GM18508 (cell line): ENCODE measurements around the gene PBOV1.

ENCODE experiments used
- ATAC-seq: cut with Tn5 transposase; IDR thresholded peaks from one replicate; pipeline ENCODE4 v1.9.1; 2021; ENCODE audit warnings: moderate number of reproducible peaks; ENCODE audit not compliant: insufficient read depth, unreplicated experiment

PBOV1 gene

DNA sequence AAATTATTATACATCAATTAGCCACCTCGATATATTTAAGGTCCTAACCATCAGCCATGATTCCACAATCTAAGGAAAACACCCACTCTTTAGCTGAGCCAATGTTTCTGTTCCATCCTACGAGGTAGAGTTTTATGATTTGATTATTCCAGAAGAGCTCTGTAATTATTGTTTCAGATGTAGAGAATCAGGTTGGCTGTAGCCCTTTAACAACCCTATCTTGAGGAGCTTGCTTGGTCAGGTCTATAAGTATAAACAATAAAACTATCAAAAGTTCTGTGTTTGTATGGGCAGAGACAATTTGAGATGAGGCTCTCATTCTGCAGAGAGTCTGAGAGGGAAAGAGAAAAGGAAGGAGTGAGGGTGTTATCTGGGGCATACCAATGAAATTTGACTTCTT, at the start of gene PBOV1:
PBOV1 (minus strand) TSS at position 43 of the 400 bp plus-strand sequence. CDS start 96 bp downstream, outside the sequence.
- no peak for ATAC-seq

DNA sequence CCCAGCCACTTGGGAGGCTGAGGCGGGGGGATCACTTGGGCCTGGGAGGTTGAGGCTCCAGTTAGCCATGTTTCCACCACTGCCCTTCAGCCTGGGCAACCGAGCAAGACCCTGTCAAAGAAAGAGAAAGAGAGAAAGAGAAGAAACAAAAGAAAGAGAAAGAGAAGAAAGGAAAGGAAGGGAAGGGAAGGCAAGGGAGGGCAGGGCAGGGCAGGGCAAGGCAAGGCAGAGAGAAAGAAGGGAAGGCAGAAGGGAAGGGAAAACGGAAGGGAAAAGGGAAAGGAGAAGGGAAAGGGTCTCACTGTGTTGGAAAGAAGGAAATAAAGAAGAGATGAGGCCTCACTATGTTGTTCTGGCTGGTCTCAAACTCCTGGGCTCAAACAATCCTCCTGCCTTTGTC, 47.8 kb upstream of the PBOV1 start:
- no peak for ATAC-seq

DNA sequence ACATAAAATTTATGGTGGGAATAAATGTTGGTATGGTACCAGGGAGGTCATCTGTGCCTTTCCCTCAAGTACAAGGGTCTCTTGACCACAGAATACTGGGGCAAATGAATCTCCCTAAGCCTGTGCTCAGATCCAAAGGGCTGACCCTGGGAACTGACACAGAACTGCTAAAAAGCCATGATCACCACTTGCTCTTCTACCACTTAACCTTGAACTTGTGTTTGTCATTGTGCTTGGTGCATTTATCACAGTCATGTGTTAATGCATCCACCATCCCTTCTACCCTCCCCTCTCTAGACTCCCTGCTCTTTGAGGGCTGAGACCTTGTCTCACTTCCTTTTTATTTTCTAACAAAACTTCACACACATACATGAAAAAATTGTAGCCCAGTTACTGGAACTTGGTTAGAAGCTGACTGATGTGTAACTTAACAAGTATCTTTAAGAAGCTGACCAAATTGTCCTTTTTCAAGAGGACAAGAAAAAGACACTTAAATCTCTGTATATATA, 46.1 kb upstream of the PBOV1 start:
- no peak for ATAC-seq

DNA sequence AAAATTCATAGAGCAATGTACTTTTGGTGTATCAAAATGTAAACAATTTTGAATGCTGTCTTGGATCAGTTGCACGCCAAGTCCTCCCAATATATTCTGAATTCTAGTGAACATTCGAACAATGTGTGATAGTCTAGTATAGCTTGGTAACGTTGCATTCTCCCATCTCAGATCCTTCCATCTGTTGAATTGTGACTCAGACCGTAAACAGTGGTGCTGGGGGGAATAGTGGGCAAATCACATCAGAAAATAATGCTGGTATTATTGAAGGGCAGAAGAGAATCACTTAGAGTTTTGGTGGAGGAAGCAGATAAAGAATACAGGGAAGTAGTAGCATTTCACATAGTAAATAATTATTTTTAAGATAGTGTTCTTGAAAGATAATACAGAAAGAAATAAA, 45.7 kb upstream of the PBOV1 start:
- ATAC-seq, result no peak

DNA sequence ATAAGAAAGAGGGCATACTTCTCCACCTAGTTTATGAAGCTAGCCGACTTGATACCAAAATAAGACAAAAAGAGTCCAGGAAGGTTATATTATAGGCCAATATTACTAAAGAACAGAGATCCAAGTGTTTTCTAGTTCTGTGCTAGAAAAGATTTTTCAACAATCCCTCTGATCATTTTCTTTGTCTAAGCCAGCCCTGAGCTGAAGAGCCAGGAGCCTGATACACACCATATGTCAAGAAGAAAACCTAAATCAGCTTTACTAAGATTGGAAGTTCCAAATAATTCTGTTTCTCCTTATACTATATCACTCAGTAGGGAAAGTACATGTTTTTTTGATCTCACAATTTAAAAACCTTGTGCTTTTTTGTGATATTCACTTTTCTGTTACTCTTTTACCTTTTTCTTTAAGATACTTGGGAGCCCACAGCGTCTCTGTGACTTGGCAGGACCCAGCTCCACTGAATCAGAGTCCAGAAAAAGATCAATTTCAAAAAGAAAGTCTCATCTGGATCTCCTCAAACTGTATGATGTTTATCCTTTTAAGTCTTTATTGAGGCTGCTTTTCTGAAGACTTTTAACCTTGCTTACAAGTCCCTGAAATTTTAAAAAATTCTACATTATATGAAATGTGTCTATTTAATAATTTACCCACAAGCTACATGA, 43.0 kb upstream of the PBOV1 start:
- ATAC-seq, result no peak

DNA sequence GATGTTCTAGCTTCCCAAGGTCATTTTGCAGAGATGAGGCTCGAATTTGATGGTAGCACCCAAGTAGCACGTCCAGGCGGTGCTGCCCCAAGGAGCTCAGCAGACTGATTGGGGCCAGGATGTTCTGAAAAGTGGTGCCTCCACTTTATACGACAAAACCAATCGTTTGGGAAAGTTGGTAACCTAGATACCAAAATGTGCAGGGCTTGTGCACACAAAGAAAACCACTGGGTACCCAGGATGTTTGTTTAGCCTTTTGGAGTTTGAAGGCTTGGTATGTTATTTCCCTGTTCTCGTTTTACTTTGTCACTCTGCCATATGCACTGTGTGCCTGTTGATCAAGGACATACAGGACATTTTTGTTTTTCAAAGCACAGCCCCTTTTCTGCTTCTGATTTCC, 40.7 kb upstream of the PBOV1 start:
- no peak for ATAC-seq

DNA sequence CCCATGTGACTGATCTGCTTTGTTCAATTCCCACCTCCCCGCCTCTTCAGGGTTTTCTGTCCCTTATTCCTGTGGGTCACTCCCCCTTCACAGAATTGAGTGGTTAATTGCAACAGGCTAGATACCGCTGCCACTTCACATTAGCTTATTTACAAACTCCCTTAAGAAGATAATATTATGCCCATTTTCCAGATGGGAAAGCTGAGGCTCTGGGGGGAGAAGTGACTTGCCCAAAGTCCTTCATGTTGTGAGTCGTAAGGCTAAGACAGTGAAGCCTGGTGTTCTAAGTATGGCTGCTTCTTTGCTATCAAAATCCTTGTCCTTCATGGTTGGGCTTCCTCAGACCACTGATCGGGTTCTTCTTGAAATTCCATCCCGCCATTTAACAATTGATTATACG, 39.9 kb upstream of the PBOV1 start:
- ATAC-seq, result no peak

DNA sequence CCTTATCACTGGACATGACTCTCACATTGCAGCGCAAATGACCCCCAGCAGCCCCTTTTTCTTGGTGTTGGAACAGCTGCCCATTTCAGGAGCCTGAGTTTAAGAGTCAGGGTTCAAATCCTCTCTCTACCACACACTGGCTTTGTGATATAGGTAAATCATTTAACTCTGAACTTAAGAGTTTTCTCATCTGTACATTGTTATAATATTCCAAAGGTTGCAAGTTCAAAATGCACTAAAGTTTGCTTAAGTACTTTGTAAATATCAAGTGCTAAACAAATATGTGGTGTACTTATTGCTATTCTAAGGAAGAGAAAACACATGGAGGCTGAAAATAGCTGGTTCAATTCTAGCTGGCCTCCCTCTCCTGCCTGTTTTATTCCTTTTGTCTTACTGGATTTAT, 39.3 kb upstream of the PBOV1 start:
- no peak for ATAC-seq

DNA sequence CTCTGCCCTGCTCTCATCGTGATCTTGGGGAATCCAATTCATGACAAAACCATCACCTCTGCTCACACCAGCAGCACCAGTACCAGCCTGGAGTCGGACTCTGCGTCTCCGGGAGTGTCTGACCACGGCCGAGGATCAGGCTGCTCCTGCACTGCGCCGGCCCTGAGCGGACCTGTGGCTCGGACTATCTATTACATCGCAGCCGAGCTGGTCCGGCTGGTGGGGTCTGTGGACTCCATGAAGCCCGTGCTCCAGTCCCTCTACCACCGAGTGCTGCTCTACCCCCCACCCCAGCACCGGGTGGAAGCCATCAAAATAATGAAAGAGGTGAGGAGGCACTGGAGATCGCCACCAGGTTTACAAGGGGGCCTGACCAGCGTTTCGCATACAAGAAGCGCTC, 37.2 kb upstream of the PBOV1 start:
- no peak for ATAC-seq

DNA sequence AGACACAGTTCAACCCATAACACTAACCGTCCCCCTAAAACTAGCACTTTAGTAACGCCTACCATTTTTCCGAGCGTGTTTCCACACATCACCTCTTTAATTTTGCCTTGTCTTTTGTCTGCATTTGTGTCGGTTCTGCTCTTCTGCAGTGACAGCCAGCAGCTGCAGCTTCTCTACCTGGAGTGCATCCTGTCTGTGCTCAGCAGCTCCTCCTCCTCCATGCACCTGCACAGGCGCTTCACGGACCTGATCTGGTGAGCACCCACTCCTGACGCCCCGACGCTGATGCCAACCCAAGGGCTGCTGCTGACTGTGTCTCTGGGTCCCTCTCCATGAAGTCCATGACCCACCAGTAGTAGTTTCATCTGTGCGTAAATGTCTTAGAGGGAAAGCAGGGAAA, 35.4 kb upstream of the PBOV1 start:
- no peak for ATAC-seq

DNA sequence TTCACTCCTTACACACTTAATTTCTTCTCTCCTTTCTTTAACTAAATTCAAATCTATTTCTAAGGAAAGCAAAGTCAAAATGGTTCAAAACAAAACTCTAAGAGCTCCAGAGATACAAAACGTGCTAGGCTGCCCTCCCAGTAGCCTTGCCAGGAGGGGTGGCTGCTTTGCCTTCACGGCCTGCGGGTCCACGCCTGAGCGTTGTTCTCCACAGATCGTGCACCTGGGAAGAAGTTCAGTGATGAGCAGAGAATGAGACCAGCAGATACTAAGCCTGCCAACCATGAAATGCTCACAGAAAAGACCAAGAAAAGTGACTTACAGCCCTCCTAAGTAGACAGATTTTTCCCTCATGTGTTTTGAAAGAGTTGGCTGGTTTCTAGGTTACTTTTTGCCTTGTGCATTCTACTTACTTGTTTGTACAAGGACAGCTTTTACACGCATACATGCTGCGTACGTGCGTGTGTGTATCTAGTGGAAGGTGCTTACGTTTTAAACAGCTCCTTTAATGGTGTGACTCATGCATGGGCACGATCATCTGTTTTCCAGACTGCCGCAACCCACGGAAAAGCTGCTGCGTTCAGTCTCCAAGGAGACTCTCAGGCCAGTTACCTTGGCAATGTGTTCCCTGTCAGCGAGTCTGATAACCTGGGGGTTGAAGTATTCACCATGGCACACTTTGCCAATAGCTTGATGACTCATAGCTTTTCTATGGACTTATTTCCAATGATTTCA, 32.4 kb upstream of the PBOV1 start:
- no peak for ATAC-seq

DNA sequence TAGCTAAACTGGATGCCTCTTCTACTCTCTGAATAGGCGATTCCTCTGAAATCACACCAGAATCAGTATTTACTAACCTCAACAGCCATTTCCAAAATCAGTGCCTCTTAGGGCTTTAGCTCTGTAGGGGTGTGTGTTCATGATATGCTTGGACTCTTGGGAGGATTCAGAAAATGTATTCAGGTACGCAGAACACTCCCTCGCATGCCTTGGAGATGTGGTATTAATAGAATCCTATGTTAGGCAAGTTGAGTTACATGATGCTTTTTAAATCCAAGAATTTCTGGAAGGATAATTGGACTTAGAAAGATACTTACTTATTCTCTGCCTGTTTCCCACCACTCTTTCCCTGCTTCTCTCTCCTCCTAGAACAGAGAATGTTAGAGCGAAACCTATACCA, 31.8 kb upstream of the PBOV1 start:
- no peak for ATAC-seq

DNA sequence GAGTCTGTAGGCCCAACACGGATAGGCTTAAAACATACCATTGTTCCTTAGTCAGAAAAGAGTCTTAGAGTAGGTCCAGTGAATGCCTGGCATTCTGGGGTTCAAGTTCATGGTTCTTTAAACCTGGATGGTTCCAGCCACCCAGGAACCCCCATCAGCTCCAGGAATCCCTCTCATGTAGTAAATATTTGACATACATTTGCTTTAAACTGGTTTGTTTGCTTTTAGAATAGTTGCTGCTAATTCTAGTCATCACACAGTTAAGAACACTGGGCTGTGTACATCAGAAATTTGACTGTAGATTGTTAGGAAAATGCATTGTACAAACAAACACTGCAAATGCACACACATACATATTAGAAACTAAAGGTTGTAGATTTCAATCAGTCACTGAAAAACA, 30.6 kb upstream of the PBOV1 start:
- ATAC-seq, result no peak

DNA sequence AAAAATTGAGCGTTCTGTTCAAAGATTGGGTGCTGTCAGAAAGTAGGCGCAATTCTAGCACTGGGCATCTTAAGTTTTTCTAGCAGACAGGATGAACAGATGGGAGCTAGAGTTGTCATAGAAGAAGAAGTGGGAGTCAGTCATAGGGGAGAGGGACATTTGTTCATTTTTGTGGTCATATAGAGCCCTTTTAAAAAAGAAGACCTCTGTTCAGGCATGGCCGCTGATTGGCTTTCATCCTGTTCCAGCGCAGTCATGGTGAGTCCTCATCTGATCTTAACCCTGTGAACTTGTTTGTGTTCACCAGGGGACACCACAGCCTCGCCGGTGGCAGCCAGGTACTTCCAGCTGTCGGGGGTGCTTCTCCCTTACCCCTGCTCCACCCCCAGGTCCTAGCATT, 29.7 kb upstream of the PBOV1 start:
- ATAC-seq, result no peak

DNA sequence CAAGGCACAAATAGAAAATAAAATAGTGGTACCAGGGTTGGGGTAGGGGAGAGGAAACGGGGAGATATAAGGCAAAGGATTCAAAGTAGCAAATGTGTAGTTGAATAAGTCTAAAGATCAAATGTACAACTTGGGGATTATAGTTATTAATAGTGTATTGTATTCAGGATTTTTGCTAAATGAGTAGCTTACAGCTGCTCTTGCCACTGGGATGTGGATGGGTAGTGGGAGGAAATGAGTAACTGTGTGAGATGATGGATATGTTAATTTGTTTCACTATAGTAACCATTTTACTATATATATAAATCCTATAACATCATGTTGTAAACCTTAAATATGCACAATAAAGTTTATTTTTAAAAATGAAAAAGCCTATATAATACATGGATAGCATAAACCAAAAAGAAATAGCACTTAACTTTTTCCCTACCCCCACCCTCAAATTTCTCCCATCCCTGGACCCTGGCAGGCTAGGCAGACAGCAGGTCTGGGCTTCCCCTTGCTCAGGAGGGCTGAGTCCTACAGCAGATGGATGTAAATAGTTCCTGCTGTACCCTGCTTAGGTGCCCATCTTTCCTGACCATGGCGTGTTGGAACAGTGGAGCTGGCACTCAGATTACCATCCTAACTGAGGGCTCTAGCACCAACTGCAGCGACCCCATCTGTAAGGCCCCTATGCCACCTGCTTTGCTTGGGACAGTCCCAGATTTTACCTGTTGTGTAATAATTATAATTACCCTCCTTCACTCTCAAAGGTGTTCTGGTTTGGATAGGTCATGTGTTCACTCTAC, 28.6 kb upstream of the PBOV1 start:
- ATAC-seq, result no peak

DNA sequence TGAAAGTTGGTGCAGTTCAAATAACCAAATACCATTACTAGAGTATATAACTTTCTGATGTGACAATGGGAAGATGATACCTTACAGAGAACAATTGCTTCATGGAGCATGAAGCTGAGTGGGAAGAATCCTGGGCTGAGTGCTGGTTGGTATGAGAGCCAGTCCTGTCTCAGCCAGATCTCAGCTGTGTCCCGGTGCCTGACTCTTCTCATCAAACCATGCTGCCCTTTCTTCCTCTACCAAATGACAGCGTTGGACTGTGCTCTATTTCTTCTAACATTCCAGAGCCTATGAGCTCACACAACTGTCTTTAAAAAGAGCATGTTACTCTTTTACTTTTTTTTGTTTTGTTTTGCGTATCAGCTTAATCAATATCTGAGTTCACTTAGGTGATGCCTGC, 27.5 kb upstream of the PBOV1 start:
- no peak for ATAC-seq

DNA sequence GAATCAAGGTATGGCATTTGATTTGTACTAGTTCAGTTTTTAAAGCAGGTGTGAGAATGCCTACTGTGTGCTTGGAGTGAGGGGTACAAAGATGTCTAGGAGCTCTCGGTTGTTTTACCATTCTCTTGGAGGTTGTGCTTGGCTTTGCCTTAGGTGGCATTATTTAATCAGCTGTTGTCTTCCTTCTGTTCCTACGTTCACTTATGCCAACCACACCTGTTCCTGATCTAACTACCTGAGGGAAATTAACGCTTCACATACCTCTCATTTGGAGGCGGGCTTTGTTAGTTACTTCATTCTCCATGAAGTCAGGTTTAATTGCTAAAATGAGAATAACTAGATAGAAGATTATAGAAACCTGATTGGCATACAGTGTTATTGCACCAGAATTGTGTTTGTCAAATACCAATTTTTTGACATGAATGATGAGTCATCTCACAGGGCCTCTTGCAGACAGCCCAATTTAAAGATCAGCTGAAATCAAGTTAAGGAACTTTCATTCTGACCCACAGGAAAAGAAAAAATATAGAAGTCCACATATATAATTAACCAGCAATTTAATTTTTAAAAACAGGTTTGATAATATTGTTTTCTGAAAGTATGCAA, 24.8 kb upstream of the PBOV1 start:
- no peak for ATAC-seq

DNA sequence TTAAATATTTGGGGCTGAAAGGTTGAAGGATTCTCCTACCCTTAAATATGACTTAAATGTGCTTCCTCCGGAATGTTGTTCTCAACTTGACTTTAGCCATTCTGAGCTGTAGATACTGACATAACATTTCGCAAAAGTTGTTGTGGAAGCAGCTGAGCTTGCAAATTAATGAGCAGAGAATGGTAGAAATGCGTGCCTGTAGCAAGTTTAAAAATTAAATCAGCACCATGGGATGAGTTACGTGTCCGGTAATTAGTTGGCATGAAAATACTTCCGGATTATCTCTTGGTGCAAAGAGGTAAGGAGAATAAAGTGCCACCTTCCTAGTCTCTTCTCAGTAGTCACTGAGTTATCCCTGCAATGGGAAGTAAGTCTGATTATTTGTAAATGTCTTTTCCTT, 23.6 kb upstream of the PBOV1 start:
- no peak for ATAC-seq

DNA sequence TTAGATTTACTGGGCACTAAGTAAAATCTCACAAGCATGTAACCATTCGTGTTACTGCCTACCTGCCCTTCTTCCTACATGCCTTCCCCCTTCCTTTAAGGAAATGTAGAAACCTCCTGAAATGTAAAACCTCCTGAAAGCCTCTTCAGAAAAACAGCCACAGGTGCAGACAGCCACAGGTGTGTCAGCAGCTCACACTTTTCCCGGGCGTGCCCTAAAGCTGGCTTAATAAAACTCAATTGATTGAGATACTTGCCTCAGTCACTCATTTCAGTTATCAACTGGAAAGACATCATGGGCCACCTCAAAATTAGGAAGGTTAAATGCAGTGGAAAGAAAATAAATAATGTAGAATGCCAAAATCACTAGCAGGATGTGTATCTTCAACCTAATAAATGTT, 23.1 kb upstream of the PBOV1 start:
- no peak for ATAC-seq

DNA sequence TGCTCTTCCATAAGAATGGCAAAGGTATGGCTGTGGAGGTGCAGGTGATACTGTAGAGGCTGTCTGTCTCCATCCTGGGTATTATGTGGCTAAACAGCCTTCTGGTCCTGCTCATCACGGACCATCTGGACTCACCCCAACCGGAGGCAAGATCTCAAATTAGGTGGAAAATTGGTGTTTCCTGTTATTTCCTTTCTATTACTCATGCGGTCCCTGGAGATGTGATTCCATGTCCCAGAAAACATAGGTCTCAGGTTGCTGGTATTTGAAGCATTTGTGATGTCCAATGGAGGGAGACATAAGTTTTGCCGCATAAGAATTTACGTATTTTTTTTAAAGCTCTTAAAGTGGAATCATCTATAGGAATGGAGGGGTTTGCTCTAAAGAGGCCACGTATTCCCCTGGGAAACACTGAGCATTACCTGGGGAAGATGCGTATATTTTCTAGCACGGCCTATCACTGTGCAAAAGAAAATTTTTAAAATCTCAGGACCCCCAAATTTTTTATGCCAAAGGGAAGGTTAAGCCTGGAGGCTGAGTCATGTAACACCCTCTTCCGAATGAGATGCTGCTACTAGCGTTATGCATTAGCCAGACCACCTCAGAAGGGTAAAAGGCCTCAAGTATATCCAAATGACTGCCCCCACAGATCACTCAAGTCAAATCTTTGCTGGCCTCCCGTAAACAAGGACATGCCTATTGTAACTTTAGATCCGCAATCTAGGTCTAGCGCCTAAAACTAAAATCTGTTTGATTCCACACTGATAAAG, 22.4 kb upstream of the PBOV1 start:
- ATAC-seq, result no peak
